Measurements from ENCODE around the gene MPZL1. TPM values are rescaled to one million over a fixed set of nuclear protein-coding genes. Genes with fewer than 3 reads are reported as not detected.

MPZL1 gene
- total RNA-seq, 2 experiments from 2014 or later = 14.8 to 15.4 TPM

GRCh38 chr1:167757433-167758309 lies 35.9 kb downstream of the MPZL1 start:
- ChIA-PET POLR2A (no interaction called here), CTCF (no interaction called here)
- Mint-ChIP-seq H3K9me3 (no peaks in the 10 kb centered on the region), H3K4me1 (ENCODE audit: low read depth) (peaks cover 31% of the 10 kb centered on the region), H3K27me3 (no peaks in the 10 kb centered on the region), H3K36me3 (ENCODE audit: low read depth) (no peaks in the 10 kb centered on the region), H3K27ac (no peak overlapping the region), H3K4me3 (no peak overlapping the region)
- no peak for TF ChIP-seq CTCF (IDR thresholded peaks at IDR 0.05)
- DNase-seq (no peak), ATAC-seq (no peak)
- intact Hi-C loops (cut with micrococcal nuclease) = no loop called here

GRCh38 chr1:167761400-167761799 lies 39.6 kb downstream of the MPZL1 start:
- Mint-ChIP-seq H3K9me3 (no peaks in the 10 kb centered on the region), H3K4me3 (no peak overlapping the region), H3K27ac (peak overlapping the region; percentile 18), H3K27me3 (no peaks in the 10 kb centered on the region), H3K4me1 (ENCODE audit: low read depth) (peaks cover 26% of the 10 kb centered on the region), H3K36me3 (ENCODE audit: low read depth) (peaks cover 1% of the 10 kb centered on the region)
- POLR2A ChIA-PET = interaction anchor here (1.0 to 1.8 kb wide), 2 partner anchors 8 to 45 kb away, joined by 3 to 6 read pairs; no protein-coding TSS in a partner anchor
- ATAC-seq (no peak), DNase-seq (no peak)
- intact Hi-C loops (cut with micrococcal nuclease) = no loop called here
- TF ChIP-seq CTCF (IDR thresholded peaks at IDR 0.05) = no peak
- CTCF ChIA-PET = interaction anchor here (1.1 kb wide), 1 partner anchor 48 kb away, joined by 3 read pairs; no protein-coding TSS in a partner anchor

- no peaks in the 10 kb centered on the region for H3K27me3 Mint-ChIP-seq
- TF ChIP-seq CTCF (IDR thresholded peaks at IDR 0.05) = no peak
- peaks cover 1% of the 10 kb centered on the region for H3K36me3 Mint-ChIP-seq (ENCODE audit: low read depth)
- POLR2A ChIA-PET = interaction anchor here (1.0 to 1.8 kb wide), 3 partner anchors 9 to 46 kb away, joined by 3 to 6 read pairs (median 4); no protein-coding TSS in a partner anchor
- ATAC-seq (peak; percentile 91), DNase-seq (peak; percentile 41)
- intact Hi-C loops (cut with micrococcal nuclease) = no loop called here
- H3K4me1 Mint-ChIP-seq (ENCODE audit: low read depth) = peaks cover 20% of the 10 kb centered on the region
- CTCF ChIA-PET = interaction anchor here (0.8 to 1.7 kb wide), 6 partner anchors 9 to 320 kb away, joined by 3 to 7 read pairs (median 4); no protein-coding TSS in a partner anchor
- H3K9me3 Mint-ChIP-seq = no peaks in the 10 kb centered on the region
- H3K4me3 Mint-ChIP-seq = no peak overlapping the region
- peak overlapping the region; percentile 55 for H3K27ac Mint-ChIP-seq
These were observed 40.4 kb downstream of the MPZL1 start for GRCh38 chr1:167762061-167762746.

GRCh38 chr1:167763525-167764220 lies 41.9 kb downstream of the MPZL1 start:
- Mint-ChIP-seq H3K4me1 (ENCODE audit: low read depth) (peaks cover 20% of the 10 kb centered on the region), H3K27me3 (no peaks in the 10 kb centered on the region), H3K9me3 (no peaks in the 10 kb centered on the region), H3K36me3 (ENCODE audit: low read depth) (peaks cover 10% of the 10 kb centered on the region), H3K27ac (no peak overlapping the region), H3K4me3 (no peak overlapping the region)
- no peak for DNase-seq
- ATAC-seq = no peak
- CTCF ChIA-PET = interaction anchor here (1.2 to 1.7 kb wide), 3 partner anchors 39 to 319 kb away, joined by 5 to 7 read pairs (median 6); no protein-coding TSS in a partner anchor
- intact Hi-C loops (cut with micrococcal nuclease) = no loop called here
- TF ChIP-seq CTCF (IDR thresholded peaks at IDR 0.05) = no peak
- POLR2A ChIA-PET = interaction anchor here (1.5 kb wide), 1 partner anchor 10 kb away, joined by 4 read pairs; no protein-coding TSS in a partner anchor
